Measurements from ENCODE around the gene TRIM66.

The TRIM66 gene

DNA sequence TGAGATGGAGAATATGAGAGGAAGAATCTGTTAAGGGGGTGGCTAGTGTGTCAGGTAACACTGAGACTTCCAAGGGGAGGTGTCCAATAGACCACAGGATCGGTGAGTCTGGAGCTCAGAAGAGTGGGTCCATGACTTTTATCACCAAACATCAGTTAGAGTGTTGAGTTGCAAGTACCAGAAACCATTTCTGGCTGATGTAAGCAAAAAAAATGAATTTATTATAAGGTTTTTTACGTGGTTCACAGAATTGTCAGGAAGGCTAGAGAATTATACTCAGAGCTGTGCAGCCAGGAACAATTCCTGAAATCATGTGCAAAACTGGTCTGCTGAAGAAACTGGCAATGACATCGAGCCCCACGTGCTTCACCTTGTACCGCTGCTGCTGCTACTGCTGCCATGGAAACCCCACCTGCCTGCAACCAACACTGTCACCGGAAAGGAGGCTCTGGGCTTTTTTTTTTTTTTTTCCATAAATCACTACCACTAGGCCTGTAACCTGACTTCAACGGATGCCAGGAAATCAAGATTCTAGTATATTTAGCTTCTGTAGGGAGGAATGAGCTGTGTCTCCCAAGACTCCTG is 71.8 kb downstream of the TRIM66 start:
- DNase-seq (ENCODE audit: low read depth in 2 of 2): no peak

DNA sequence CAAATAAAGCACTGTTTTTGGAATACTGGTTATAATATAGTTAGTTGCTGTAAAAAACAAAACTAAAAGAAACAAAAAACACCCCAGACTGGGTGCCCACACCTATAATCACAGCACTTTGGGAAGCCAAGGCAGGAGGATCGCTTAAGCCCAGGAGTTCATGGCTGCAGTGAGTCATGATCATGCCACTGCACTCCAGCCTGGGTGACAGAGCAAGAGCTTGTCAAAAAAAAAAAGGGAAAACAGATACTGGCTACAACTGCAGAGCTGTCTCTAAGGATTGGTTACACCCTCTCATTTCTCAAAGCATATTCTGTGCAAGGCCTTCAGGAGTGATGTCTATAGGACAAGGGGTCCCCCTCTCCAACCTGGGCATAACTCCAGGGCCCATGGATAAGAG is 73.8 kb downstream of the TRIM66 start:
- no peak for DNase-seq (ENCODE audit: low read depth in 2 of 2)

DNA sequence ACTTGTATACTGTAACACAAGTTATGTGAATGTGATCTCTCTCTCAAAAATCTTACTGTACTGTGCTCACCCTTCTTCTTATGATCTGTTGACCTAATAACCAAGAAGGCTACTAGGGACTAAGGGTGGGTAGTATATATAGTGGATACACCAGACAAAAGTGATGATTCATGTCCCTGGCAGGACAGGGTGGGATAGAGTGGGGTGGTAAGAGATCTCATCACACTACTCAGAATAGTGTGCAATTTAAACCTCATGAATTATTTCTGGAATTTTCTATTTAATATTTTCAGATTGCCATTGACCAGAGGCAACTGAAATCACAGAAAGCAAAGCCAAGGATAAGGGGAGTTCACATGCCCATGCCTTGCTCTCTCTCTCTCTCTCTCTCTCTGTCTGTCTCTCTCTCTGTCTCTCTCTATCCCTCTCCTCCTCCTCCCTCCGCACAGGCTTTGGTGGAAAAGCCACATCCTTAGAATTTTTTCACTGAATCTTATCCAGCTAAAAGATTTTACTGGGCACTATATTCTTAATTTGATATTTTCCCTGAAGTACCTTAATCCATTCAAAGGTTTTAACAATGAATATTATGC is 76.4 kb downstream of the TRIM66 start:
- DNase-seq (ENCODE audit: low read depth in 2 of 2): no peak

DNA sequence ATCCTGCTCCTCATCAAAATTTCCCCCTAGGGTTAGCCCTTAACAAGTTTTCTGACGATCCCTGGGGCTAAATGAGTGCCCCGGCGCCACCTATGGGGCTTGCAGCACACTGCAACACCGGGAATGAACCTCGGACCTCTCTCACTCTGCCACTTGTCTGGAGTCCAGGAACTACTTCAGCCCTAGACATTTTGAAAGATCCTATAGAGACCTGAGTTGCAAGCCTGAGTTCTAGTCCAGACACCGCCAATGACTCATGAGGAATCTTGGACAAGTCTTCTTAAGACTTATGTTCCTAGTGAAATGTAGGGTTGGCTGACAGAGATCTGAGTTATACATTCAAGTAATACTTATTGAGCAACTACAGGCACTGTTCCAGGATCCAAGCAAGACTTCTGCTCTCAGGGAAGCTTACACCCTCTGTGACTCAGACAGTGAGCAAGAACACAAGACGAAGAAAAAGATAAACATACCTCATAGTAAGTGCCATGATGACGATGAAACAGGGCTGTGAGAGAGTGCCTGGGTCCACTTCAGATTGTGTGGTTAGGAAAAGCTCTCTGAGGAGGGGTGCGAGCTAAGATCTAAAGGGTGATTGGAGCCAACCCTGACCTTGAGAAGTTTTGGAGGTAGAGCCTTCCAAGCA is 78.3 kb downstream of the TRIM66 start:
- DNase-seq (ENCODE audit: low read depth in 2 of 2): peak; percentile 100

DNA sequence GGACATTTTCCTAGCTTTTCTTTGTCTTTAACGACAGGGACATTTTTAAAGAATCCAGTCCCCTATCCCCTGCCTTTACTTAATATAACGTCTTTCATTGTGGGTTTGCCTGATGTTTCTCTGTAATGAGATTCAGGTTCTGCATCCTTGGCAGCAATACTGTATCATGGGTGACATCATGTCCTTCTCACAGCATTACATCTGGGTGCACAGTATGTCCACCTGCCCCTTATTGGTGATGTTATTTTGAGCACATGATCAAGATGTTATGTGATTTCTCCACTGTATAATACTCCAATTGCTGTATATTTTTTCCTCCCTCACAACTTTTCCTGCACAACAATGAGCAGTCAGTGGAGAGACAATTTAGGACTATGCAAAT is 78.8 kb downstream of the TRIM66 start:
- no peak for DNase-seq (ENCODE audit: low read depth in 2 of 2)

DNA sequence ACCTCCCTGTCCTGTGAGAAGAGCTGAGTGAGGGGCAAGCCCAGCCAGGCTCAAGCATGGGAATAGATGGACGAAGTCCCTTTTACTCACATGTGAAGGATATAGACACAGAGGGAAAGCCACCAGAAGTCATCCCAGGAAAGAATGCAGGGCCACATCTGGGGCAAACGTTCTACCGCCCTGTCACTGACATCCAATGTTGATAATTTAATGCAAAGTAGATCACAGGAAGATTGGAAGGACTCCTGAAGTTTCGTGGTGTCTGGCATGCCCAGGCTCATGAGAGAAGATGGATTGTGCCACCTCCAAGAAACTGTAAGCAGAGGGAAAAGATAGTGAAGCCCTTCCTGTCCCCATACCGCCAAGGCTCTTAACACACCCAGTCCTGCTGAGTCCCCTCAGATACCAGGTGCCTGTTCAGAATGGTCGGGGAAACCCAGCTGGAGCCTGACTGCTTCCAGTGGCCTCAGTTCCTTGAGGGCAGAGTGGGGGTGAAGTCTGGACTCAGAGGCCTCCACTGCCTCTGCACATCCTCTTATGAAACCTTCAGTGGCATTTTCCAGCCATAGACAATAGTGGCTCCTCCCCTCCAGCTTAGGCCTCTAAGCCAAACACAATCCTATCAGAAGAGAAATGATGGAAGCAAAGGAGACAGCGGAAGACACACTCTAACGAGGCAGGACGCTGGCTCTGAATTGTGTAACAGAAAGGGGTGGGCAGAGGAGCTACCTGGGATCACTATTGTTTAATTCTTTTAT is 80.9 kb downstream of the TRIM66 start:
- no peak for DNase-seq (ENCODE audit: low read depth in 2 of 2)

DNA sequence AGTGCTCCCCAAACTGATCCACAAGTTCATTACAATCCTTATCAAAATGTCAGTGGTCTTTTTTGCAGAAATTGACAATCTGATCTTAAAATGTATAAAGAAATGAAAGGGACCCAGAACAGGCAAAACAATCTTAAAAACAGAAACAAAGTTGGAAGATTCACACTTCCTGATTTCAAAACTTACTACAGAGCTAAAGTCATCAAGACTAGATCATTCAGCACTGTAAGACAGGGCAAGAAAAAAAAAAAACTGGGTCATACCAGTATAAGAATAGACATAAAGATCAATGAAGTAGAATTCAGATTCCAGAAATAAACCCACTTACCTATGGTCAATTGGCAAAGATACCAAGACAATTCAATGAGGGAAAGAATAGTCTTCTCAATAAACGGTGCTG is 84.0 kb downstream of the TRIM66 start:
- no peak for DNase-seq (ENCODE audit: low read depth in 2 of 2)

DNA sequence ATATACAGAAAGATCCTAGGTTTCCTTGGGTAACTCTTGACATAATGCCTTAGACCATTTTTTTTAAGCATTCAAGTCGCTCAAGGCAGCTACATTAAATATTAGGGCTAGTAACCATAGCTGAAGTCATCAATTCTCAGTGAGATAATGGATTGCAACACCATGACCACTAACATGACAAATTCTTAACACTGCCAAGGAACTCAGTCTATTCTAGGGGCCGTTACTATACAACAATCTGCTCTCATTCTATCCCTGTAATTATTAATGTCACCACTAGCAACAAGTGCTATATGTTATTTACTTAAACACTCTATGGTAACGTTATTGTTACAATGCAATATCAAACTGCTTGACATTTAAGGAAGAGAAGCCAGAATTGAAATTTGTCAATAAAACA is 85.3 kb downstream of the TRIM66 start:
- peak; percentile 33 to 38 for DNase-seq (ENCODE audit: low read depth in 2 of 2)

DNA sequence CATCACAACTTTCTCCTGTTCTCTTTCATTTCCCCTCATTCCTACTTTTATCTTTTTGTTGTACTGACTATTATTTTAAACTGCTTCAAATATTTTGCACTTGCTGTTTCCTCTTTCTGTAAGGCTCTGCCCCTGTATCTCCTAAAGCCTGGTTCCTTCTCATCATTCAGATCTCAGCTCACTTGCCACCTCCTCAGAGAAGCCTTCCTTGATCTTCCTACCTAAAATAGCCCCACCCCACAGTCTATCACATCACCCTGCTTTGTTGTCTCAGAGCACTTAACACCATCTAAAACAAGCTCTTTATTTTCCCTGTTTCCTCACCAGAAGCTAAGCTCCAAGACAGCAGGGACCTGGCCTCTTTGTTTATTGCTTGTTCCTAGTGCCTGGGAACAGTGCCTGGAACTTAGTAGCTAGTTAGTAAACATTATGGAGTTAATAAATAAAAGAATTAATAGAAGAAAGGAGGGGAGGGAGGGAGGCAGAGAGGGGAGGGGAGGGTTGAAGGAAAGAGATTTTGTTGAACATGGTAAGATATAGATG is 85.9 kb downstream of the TRIM66 start:
- no peak for DNase-seq (ENCODE audit: low read depth in 2 of 2)

DNA sequence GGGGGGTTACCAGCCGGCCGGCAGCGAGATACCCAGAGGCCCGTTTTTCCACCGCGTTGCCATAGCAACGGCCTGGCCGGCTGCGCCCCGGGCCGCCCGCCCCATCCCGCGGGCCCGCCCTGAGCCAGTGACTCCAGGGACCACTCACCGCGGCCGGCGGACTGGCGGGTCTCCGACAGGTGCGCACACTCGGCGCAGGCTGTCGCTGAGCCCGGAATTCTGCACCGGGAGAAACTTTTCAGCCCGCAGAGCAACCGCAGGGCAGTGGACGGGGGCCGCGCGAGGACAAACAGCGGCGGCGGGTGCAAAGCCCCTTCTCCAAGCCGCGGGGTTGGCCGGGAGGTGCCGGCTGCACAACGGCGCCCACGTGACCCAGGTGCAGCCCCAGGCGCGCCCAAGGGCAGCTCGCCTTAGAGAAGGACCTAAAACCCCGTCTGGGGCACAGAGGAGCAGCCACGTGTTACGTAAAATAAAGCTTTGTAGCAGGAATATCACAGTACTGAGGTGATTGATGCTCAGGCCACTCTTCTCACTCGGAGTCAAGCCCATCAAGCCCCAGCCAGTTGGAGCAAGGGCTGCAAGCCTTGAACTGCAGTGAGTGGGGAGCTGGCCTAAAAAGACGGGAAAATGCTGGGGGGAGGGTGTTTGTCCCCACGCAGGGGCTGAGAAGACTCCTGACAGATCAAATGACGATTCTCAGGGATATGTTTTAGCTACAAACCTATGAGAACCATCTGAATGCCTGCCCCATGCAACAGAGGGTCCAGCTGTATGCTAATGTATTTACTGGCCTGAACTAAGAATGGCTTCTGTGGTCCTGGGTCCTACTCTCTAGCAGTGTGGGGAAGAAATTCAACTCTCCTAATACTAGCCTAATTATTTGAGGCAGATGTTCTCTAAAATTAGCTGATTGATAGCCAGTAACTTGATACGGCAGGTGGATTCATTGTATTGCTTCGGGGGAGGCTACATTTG is 88.2 kb downstream of the TRIM66 start, which contains the start of gene STK33:
Gene STK33, minus strand, starts transcription at position 294 of the 975 bp plus-strand sequence. CDS start 119,323 bp downstream, outside the sequence.
- no peak for DNase-seq (ENCODE audit: low read depth in 2 of 2)

DNA sequence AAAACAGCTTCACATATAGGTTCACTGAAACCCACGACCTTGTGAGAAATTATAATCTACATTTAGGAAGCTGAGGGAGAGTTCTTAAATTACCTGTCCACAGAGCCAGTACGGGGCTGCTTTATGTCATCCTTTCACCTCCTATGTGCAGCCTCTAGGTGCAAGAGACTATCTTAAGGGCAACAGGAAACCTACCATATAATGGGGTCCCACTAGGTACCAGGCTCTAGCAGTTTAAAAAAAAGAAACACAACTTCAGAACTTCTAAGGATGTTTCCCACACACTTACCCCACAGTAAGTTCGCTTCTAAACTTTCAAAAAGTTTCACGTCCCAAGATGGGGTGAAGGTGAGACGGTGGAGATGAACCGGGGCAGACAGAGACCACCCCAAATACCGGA is 89.0 kb downstream of the TRIM66 start:
- DNase-seq (ENCODE audit: low read depth in 2 of 2): no peak

DNA sequence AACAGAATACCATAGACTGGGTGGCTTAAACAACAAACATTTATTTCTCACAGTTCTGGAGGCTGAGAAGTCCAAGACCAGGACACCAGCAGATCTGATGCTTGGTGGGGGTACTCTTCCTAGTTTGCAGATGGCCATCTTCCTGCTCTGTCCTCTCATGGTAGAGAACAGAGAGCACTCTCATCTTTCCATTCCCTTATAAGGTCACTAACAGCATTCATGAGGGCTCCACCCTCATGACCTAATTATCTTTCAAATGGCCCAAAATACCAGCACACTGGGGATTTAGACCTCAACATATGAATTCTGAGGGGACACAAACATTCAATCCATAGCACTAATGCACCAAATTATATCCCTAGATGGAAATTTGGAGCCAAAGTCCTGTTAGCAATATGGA is 94.5 kb downstream of the TRIM66 start:
- no peak for DNase-seq (ENCODE audit: low read depth in 2 of 2)

DNA sequence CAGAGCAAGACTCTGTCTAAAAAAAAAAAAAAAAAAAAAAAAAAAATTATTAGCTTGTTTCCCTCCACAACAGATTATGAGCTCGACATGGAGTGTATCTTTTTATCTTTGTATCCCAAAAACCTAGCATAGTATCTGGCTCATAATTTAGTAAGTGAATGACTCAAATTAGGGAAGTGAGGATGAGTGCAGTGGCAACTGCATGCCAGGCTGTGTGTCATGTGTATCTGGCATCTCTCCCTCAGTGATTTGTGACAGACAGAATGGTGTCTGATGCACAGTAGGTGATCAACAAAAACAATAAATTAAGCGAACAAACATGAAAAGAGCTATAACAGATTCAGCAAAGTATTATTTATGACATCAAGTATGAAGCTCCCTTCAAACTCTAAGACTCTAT is 95.7 kb downstream of the TRIM66 start:
- DNase-seq (ENCODE audit: low read depth in 2 of 2): no peak

DNA sequence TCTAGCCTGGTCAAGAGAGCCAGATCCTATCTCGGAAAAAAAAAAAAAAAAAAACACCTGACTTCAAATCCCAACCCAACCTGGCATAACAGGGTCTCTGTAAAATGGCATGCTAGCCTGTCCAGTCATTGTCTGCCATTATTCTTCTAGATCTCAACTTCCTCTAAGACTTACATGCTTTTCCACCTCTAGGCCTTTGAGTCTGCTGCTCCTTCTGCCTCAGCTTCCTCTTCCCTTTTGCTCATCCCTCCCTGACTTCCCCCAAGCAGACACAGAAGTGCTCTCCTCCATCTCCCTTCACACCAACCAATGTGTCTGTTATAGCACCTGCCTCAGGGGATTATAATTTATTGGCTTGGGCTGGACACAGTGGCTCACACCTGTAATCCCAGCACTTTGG is 96.3 kb downstream of the TRIM66 start:
- no peak for DNase-seq (ENCODE audit: low read depth in 2 of 2)

DNA sequence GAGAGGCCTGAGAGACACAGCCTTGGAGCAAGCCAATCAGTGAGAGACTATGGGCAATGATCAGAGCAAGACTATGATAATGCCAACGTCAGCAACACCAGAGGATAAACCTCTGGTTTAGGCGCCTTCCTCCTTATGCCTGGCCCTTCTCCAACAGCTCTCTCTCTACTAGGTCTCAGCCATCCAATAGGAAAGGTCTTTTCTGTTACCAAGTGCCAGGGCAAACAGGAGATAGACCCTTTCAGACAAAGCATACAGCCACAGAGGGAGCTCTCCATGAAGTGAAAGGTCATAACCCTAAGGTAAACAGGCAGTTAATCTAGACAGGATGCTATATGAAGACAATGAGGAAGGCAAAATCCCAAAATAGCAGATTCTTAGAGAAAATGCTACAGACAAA is 98.0 kb downstream of the TRIM66 start:
- no peak for DNase-seq (ENCODE audit: low read depth in 2 of 2)

DNA sequence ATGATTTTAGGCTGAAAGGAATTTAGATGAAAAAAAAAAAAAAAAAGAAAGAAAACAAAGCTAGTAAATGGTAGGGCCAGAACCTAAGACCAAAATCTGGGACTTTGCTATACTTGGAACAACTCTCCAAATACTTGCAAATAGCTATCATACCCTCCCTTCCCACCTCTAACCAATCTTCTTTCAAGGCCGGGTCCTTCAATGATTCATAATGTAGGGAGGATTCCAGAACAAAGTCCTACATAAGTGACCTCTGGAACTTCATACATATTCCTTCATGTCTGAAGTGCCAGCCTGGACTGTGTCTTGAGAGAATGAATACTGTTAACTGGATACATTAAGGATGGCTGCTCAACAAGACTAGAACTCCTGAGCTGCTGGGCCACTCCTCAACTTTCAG is 98.4 kb downstream of the TRIM66 start:
- no peak for DNase-seq (ENCODE audit: low read depth in 2 of 2)

DNA sequence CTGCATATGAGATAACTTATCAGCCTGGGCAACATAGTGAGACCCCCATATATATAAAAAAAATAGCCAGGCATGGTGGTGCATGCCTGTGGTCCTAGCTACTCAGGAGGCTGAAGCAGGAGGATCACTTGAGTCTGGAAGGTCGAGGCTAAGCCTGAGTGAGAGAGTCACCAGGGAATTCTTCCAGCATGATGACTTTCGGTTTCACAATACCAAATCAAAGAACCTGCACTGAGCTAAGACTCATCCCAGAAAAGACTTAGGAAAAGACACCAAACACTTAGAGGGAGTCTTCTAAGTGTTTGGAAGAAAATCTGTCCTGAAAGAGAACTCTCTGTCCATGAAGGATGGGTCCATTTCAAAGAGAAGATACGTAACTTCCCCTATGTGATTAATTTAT is 101.2 kb downstream of the TRIM66 start:
- no peak for DNase-seq (ENCODE audit: low read depth in 2 of 2)

DNA sequence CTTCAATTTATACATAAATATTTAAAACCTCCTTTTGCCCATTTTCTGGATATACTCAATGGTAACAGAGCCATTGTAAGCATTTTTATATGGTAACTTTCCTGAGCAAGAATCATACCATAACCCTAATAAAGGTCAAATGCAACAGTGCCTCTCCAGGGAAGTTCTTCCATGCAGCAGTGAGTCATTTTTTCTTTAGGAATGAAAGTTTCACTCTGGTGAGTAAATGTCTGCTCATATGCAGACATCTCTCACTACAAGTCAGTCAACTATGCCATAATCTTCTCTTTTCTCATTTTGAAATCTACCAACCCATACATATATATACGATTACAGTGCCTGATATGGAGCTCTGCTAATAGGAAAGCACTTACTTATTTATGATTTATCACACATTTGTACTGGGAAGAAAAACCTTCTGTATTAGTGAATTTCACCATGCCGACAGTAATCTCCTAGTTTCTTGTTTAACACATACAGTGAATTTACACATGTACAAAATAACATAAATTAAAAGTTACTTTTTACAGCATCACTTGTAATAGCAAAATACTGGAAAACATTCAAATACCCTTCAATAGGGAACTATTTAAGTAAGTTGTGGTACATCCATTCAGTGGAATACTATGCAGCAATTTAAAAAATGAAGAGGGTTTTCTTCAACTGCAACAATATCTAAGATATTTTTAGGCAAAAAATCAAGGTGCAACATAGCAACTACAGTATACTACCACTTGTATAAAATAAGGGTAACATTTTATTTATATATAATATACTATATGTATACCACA is 104.5 kb downstream of the TRIM66 start:
- DNase-seq (ENCODE audit: low read depth in 2 of 2): no peak

DNA sequence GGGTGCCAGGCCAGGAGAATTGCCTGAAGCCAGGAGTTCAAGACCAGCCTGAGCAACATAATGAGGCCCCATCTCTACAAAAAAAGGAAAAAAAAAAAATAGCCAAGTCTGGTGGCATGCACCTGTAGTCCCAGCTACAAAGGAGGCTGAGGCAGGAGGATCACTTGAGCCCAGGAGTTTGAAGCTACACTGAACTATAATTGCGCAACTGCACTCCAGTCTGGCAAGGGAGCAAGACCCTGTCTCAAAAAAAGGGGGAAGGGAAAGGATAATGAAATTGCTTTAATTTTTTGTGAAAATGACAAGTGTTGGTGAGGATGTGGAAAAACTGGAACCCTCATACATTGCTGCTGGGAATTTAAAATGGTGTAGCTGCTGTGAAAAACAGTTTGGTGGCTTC is 107.7 kb downstream of the TRIM66 start:
- DNase-seq (ENCODE audit: low read depth in 2 of 2): no peak

DNA sequence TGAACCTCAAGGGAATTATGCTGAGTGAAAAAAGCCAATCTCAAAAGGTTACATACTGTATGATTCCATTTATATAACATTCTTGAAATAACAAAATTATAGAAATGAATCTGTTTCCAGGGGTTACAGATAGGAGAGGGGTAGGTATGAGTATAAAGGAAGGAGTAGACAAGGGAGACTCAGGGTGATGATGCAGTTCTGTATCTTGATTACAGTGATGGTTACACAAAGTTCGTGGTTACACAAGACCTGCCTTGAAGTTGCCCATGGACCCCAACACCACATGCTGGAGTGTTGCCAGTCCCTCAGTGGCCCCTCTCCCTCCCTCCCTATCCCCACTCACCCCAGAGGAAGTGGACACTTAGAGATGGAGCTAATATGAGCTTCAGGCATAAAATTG is 108.7 kb downstream of the TRIM66 start:
- no peak for DNase-seq (ENCODE audit: low read depth in 2 of 2)
